SK-N-SH (cell line): Measurements from ENCODE around the gene OR1S2.
"Not testable (repeated sequence)": the region's sequence is repeated elsewhere in the genome, so short reads cannot be mapped to it uniquely, and the experiment has no call there.

Experiments used
- ELF1 ChIP-seq: IDR thresholded peaks from 2 replicates; pipeline ENCODE4 v1.4.0; 2012
- GABPA ChIP-seq: IDR thresholded peaks from 2 replicates; pipeline ENCODE4 v1.4.0; 2012; ENCODE audit warnings: low read depth, mild to moderate bottlenecking
- MXI1 ChIP-seq: IDR thresholded peaks from 2 replicates; pipeline ENCODE4 v1.6.1; 2012; ENCODE audit warnings: mild to moderate bottlenecking, low read depth, low read length, improper control_type of control experiment
- POLR2AphosphoS5 ChIP-seq: IDR thresholded peaks from 2 replicates; pipeline ENCODE4 v1.6.1; 2012; ENCODE audit warnings: low read depth, low read length
- RAD21 ChIP-seq: IDR thresholded peaks from 2 replicates; pipeline ENCODE4 v1.6.1; 2012; ENCODE audit warnings: mild to moderate bottlenecking, low read length
- TF ChIP-seq, protein P1 (sequence below): fragments of 200-600 bp; sonication (generic); IDR thresholded peaks from 2 replicates; pipeline ENCODE4 v1.6.1; 2017; ENCODE audit warnings: antibody characterized with exemption, mild to moderate bottlenecking, moderate library complexity
- TF ChIP-seq, protein P2 (sequence below): fragments of 150-350 bp; IDR thresholded peaks from 2 replicates; pipeline ENCODE4 v1.6.1; 2017; ENCODE audit warnings: antibody characterized with exemption, low read length, low read depth, borderline replicate concordance

DNA sequence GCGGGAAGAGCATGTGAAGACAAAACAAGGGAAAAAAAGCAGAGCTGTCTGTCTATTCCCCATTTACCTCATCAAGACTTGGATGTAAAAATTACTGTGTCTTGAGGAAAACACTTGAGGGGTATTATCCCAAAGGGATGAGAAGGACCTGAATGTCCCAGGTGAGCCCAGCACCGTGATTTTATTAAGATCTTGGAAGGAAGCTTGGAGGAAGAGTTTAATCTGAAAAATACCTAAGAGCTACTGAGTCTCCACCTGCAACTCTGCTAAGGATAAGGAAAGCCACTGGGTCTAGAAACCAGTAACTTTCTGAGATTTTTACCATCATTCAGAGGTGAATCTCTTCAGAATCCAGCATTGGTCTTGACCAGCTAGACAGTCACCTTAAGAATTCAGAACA is 8.5 kb upstream of the OR1S2 start, which contains the start of gene OR1S1:
- TF ChIP-seq, protein P1, sequence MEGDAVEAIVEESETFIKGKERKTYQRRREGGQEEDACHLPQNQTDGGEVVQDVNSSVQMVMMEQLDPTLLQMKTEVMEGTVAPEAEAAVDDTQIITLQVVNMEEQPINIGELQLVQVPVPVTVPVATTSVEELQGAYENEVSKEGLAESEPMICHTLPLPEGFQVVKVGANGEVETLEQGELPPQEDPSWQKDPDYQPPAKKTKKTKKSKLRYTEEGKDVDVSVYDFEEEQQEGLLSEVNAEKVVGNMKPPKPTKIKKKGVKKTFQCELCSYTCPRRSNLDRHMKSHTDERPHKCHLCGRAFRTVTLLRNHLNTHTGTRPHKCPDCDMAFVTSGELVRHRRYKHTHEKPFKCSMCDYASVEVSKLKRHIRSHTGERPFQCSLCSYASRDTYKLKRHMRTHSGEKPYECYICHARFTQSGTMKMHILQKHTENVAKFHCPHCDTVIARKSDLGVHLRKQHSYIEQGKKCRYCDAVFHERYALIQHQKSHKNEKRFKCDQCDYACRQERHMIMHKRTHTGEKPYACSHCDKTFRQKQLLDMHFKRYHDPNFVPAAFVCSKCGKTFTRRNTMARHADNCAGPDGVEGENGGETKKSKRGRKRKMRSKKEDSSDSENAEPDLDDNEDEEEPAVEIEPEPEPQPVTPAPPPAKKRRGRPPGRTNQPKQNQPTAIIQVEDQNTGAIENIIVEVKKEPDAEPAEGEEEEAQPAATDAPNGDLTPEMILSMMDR, result not testable (repeated sequence)
- TF ChIP-seq MXI1, ELF1, POLR2AphosphoS5, RAD21, GABPA: not testable (repeated sequence)
- TF ChIP-seq, protein P2, sequence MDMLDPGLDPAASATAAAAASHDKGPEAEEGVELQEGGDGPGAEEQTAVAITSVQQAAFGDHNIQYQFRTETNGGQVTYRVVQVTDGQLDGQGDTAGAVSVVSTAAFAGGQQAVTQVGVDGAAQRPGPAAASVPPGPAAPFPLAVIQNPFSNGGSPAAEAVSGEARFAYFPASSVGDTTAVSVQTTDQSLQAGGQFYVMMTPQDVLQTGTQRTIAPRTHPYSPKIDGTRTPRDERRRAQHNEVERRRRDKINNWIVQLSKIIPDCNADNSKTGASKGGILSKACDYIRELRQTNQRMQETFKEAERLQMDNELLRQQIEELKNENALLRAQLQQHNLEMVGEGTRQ, result not testable (repeated sequence)
